H54 (cell line): ENCODE results near the gene CHD6.

ENCODE experiments used
- DNase-seq: peaks from one replicate; pipeline ENCODE4 v3.0.0; 2011; ENCODE audit warnings: low spot score, mixed read lengths; ENCODE audit not compliant: insufficient read length
- FAIRE-seq: peaks from 3 replicates; lab custom pipeline; 2011; peaks lifted over from hg19 to GRCh38; lab: Jason Lieb, UNC
- POLR2A ChIP-seq: IDR thresholded peaks from 2 replicates; pipeline ENCODE4 v1.6.1; 2011; ENCODE audit warnings: low read depth, mild to moderate bottlenecking, low read length

Gene CHD6

GRCh38 chr20:41426086-41426830, 191.9 kb downstream of the CHD6 start:
- TF ChIP-seq POLR2A = no peak
- DNase-seq (no peak), FAIRE-seq (no peak)

GRCh38 chr20:41425180-41425884, 192.8 kb downstream of the CHD6 start:
- no peak for FAIRE-seq
- no peak for DNase-seq
- no peak for TF ChIP-seq POLR2A

- FAIRE-seq (no peak), DNase-seq (no peak)
- no peak for TF ChIP-seq POLR2A
Measured at GRCh38 chr20:41424546-41424945, 193.6 kb downstream of the CHD6 start.

GRCh38 chr20:41424011-41424410, 194.2 kb downstream of the CHD6 start:
- no peak for DNase-seq
- no peak for FAIRE-seq
- TF ChIP-seq POLR2A = no peak

- no peak for TF ChIP-seq POLR2A
- DNase-seq (no peak), FAIRE-seq (no peak)
Measured at GRCh38 chr20:41422953-41423352, 195.2 kb downstream of the CHD6 start.

- FAIRE-seq = no peak
- DNase-seq = no peak
- TF ChIP-seq POLR2A = no peak
Measured at GRCh38 chr20:41418739-41419293, 199.4 kb downstream of the CHD6 start.

GRCh38 chr20:41418031-41418430, 200.1 kb downstream of the CHD6 start:
- no peak for DNase-seq
- TF ChIP-seq POLR2A = no peak
- FAIRE-seq = no peak

- FAIRE-seq (no peak), DNase-seq (no peak)
- TF ChIP-seq POLR2A = no peak
Measured at GRCh38 chr20:41415191-41415590, 203.0 kb downstream of the CHD6 start.

- no peak for DNase-seq
- no peak for FAIRE-seq
- no peak for TF ChIP-seq POLR2A
Measured at GRCh38 chr20:41413169-41413568, 205.0 kb downstream of the CHD6 start.

GRCh38 chr20:41412324-41413120, 205.7 kb downstream of the CHD6 start:
- no peak for DNase-seq
- no peak for TF ChIP-seq POLR2A
- FAIRE-seq = no peak

- DNase-seq = no peak
- no peak for TF ChIP-seq POLR2A
- no peak for FAIRE-seq
Measured at GRCh38 chr20:41411391-41411847, 206.8 kb downstream of the CHD6 start.

- FAIRE-seq (no peak), DNase-seq (no peak)
- TF ChIP-seq POLR2A = no peak
Measured at GRCh38 chr20:41408986-41409385, 209.2 kb downstream of the CHD6 start.

GRCh38 chr20:41408156-41408794, 209.9 kb downstream of the CHD6 start:
- DNase-seq = no peak
- no peak for FAIRE-seq
- TF ChIP-seq POLR2A = no peak
